SH-SY5Y (cell line): ENCODE results near the gene GPHN.

Experiments
- GATA2 ChIP-seq: IDR thresholded peaks from 2 replicates; pipeline ENCODE4 v1.6.1; 2011; ENCODE audit warnings: mild to moderate bottlenecking, low read depth, low read length
- GATA3 ChIP-seq: IDR thresholded peaks from 2 replicates; pipeline ENCODE4 v1.6.1; 2011; ENCODE audit warnings: low read depth, mild to moderate bottlenecking, low read length, moderate library complexity

GRCh38 chr14:66853311-66853710, 345.4 kb downstream of the GPHN start:
- no peak for TF ChIP-seq GATA3
- TF ChIP-seq GATA2 = no peak
